ENCODE data around the gene PHF21B. TPM values are rescaled to one million over a fixed set of nuclear protein-coding genes. Genes with fewer than 3 reads are reported as not detected.

Gene PHF21B
- total RNA-seq, 2 experiments from 2014 or later = not detected

GRCh38 chr22:44838316-44839016, 171.3 kb downstream of the PHF21B start:
- Mint-ChIP-seq H3K27ac (no peak overlapping the region), H3K27me3 (peaks cover 6% of the 10 kb centered on the region), H3K9me3 (peaks cover 4% of the 10 kb centered on the region), H3K4me3 (no peak overlapping the region), H3K36me3 (no peaks in the 10 kb centered on the region), H3K4me1 (no peaks in the 10 kb centered on the region)
- ATAC-seq (ENCODE audit: low read depth) (no peak), DNase-seq (no peak)
- POLR2A ChIA-PET = no interaction called here

- Mint-ChIP-seq H3K36me3 (no peaks in the 10 kb centered on the region), H3K4me3 (no peak overlapping the region), H3K4me1 (no peaks in the 10 kb centered on the region), H3K27me3 (peaks cover 14% of the 10 kb centered on the region), H3K9me3 (peaks cover 4% of the 10 kb centered on the region), H3K27ac (no peak overlapping the region)
- ATAC-seq (ENCODE audit: low read depth) (no peak), DNase-seq (no peak)
- POLR2A ChIA-PET = no interaction called here
Measured at GRCh38 chr22:44837481-44837880, 172.3 kb downstream of the PHF21B start.

- H3K27ac Mint-ChIP-seq = no peak overlapping the region
- H3K36me3 Mint-ChIP-seq = no peaks in the 10 kb centered on the region
- H3K27me3 Mint-ChIP-seq = peaks cover 16% of the 10 kb centered on the region
- H3K9me3 Mint-ChIP-seq = peaks cover 4% of the 10 kb centered on the region
- no peak for ATAC-seq (ENCODE audit: low read depth)
- DNase-seq = no peak
- POLR2A ChIA-PET = no interaction called here
- no peak overlapping the region for H3K4me3 Mint-ChIP-seq
- H3K4me1 Mint-ChIP-seq = no peaks in the 10 kb centered on the region
Measured at GRCh38 chr22:44834065-44834464, 175.7 kb downstream of the PHF21B start.

GRCh38 chr22:44831885-44832284, 177.9 kb downstream of the PHF21B start:
- Mint-ChIP-seq H3K4me3 (no peak overlapping the region), H3K9me3 (peaks cover 4% of the 10 kb centered on the region), H3K4me1 (peaks cover 3% of the 10 kb centered on the region), H3K36me3 (no peaks in the 10 kb centered on the region), H3K27ac (no peak overlapping the region), H3K27me3 (peaks cover 16% of the 10 kb centered on the region)
- no peak for ATAC-seq (ENCODE audit: low read depth)
- no peak for DNase-seq
- POLR2A ChIA-PET = no interaction called here

Other genes starting within 250 kb of the PHF21B start
- gene NUP50, start 153.9 kb upstream of the PHF21B start, total RNA-seq = 100 to 1,000 TPM; 150 to 152 TPM
- 10 to 100 TPM; 38.0 to 41.9 TPM for gene KIAA0930, start 230.9 kb upstream of the PHF21B start, total RNA-seq

Measured in activated naive CD8-positive, alpha-beta T cell treated with anti-CD3 and anti-CD28 coated beads, Interleukin-2, amount 10 ng/mL, durations not matched to agents 7 days and 5 days (primary cell).